ENCODE data around the gene LMCD1. TPM values are rescaled to one million over a fixed set of nuclear protein-coding genes. Genes with fewer than 3 reads are reported as not detected.

LMCD1 gene
- total and polyA plus RNA-seq, 2 of the 8 experiments (the other 6 are each of a cell fraction or from before 2014, with no cell fraction given): 12.3 to 26.5 TPM

GRCh38 chr3:8539419-8539818 lies 37.8 kb downstream of the LMCD1 start:
- Histone ChIP-seq H3K27me3 (replicated peaks in 1 of 4; ENCODE audit: control insufficient read depth in 3 of 4, extremely low read depth in 1 of 4, insufficient read depth in 3 of 4, low read length in 3 of 4) (no peaks in the 10 kb centered on the region), H3K4me3 (ENCODE audit: extremely low read depth in 1 of 4, insufficient read depth in 2 of 4, low read depth in 3 of 4, low read length in 4 of 4) (no peak overlapping the region), H3K4me1 (replicated peaks in 1 of 4; ENCODE audit: control insufficient read depth in 3 of 4, insufficient read depth in 4 of 4, low read length in 3 of 4) (peaks cover 0 to 8% (median 5%) of the 10 kb centered on the region in 4 experiments; a peak in 4 of 7 replicates), H3K14ac (ENCODE audit: insufficient read length) (no peak overlapping the region), H4K91ac (replicated peaks; ENCODE audit: insufficient read length, low read length) (no peak overlapping the region), H4K20me1 (replicated peaks in 1 of 2; ENCODE audit: control insufficient read depth in 1 of 2, insufficient read depth in 2 of 2, low read length in 2 of 2) (no peaks in the 10 kb centered on the region), H3K79me2 (ENCODE audit: control insufficient read depth in 1 of 2, insufficient read depth in 2 of 2, low read length in 2 of 2) (no peaks in the 10 kb centered on the region), H3K36me3 (ENCODE audit: control insufficient read depth in 2 of 4, insufficient read depth in 4 of 4, low read length in 3 of 4) (peaks cover 0 to 17% (median 6%) of the 10 kb centered on the region in 4 experiments; a peak in 7 of 8 replicates), H3K4ac (replicated peaks; ENCODE audit: insufficient read length, low read depth, low read length) (no peak overlapping the region), H2BK5ac (ENCODE audit: low read depth, low read length) (no peak overlapping the region), H2BK20ac (ENCODE audit: low read length) (no peak overlapping the region), H3K27ac (ENCODE audit: low read depth, low read length) (no peak overlapping the region), H2BK120ac (replicated peaks; ENCODE audit: low read depth, low read length) (no peak overlapping the region), H3K56ac (replicated peaks; ENCODE audit: insufficient read length, low read depth, low read length) (no peak overlapping the region), H2AK5ac (ENCODE audit: low read depth, low read length) (no peak overlapping the region), H2AFZ (ENCODE audit: low read length) (no peak overlapping the region), H3K23me2 (ENCODE audit: low read depth, low read length) (no peaks in the 10 kb centered on the region), H3K18ac (ENCODE audit: extremely low read depth, low read length) (no peak overlapping the region), H3K9me3 (ENCODE audit: insufficient read depth in 2 of 2, low read depth in 1 of 2, low read length in 1 of 2) (0 out of 4 replicates have a peak, but pooled peaks cover 0 to 2% of the 10 kb centered on the region in 2 experiments), H3K23ac (ENCODE audit: insufficient read length) (no peak overlapping the region), H4K5ac (ENCODE audit: insufficient read length, low read depth, low read length) (no peak overlapping the region), H2BK15ac (ENCODE audit: low read length) (no peak overlapping the region), H4K8ac (ENCODE audit: extremely low read depth, insufficient read depth, low read length) (no peak overlapping the region), H3K9ac (replicated peaks in 1 of 4; ENCODE audit: extremely low read depth in 1 of 4, low read depth in 3 of 4, low read length in 3 of 4) (no peak overlapping the region), H2BK12ac (ENCODE audit: low read depth, low read length) (no peak overlapping the region), H3K4me2 (ENCODE audit: insufficient read depth in 1 of 2, low read depth in 2 of 2, low read length in 2 of 2) (no peak overlapping the region), H3K79me1 (ENCODE audit: low read depth, low read length) (no peaks in the 10 kb centered on the region; the same call in 1 of the 2 replicates)
- 96% methylated on average over 7 of the region's 7 CpGs; no CpG with 5 or more reads in 1 of the 2 experiments for WGBS, 2 experiments (ENCODE audit: extremely low coverage in 1 of 2, insufficient coverage in 1 of 2, insufficient read length in 1 of 2, insufficient replicate concordance in 2 of 2, low coverage in 1 of 2, low lambda C conversion rate in 2 of 2, missing lambda C conversion rate in 1 of 2)
- ChIA-PET POLR2A (ENCODE audit: partially characterized antibody) (no interaction called here), CTCF (ENCODE audit: partially characterized antibody) (interaction anchor here (0.8 to 1.3 kb wide), 6 partner anchors 13 to 163 kb away, joined by 3 read pairs; no protein-coding TSS in a partner anchor)
- no peak for DNase-seq (ENCODE audit: low read depth in 1 of 2, low spot score in 2 of 2)
- no peak for FAIRE-seq

Data from H1 (cell line).